ENCODE data around the gene SDHAF2. TPM values are rescaled to one million over a fixed set of nuclear protein-coding genes. Genes with fewer than 3 reads are reported as not detected.
"Not testable (repeated sequence)": the region's sequence is repeated elsewhere in the genome, so short reads cannot be mapped to it uniquely, and the experiment has no call there.

The SDHAF2 gene
- polyA plus RNA-seq (2013, experiment 1 of 2), result 22.2 TPM
- 25.3 TPM for polyA plus RNA-seq (2013, experiment 2 of 2)

GRCh38 chr11:61429691-61430582 is at the start of gene SDHAF2, which contains the start of gene CPSF7:
SDHAF2 (plus strand) TSS chr11:61430124; CDS start chr11:61430147, 23 bp downstream.
CPSF7 (minus strand) TSS chr11:61429975; CDS start chr11:61429235, 740 bp downstream.
- Histone ChIP-seq H3K18ac (ENCODE audit: low read length) (peak within 1 kb of the TSS; percentile 96), H3K36me3 (ENCODE audit: control insufficient read depth, insufficient read depth, low read length) (peaks cover 9% of the 10 kb centered on the region), H4K5ac (ENCODE audit: low read length) (peak within 1 kb of the TSS; percentile 100), H3K4ac (ENCODE audit: low read depth, low read length) (peak within 1 kb of the TSS; percentile 95), H3K4me2 (ENCODE audit: low read length) (peak within 1 kb of the TSS; percentile 98), H2BK120ac (ENCODE audit: low read depth, low read length) (no peak within 1 kb of the TSS), H3K56ac (ENCODE audit: low read length) (peak within 1 kb of the TSS; percentile 100), H2AK5ac (ENCODE audit: low read length) (peak within 1 kb of the TSS; percentile 94), H2BK15ac (replicated peaks; ENCODE audit: low read depth) (no peak within 1 kb of the TSS), H3K79me1 (ENCODE audit: low read length) (peaks cover 16% of the 10 kb centered on the region), H3K79me2 (ENCODE audit: control insufficient read depth, insufficient read depth, low read length) (peaks cover 52% of the 10 kb centered on the region), H2BK5ac (ENCODE audit: low read length) (peak within 1 kb of the TSS; percentile 85), H3K27me3 (ENCODE audit: insufficient read depth, low read length, poor library complexity) (no peaks in the 10 kb centered on the region), H3K23ac (ENCODE audit: low read length) (no peak within 1 kb of the TSS), H3K4me3 (ENCODE audit: low read length) (peak within 1 kb of the TSS; percentile 100), H3K4me1 (ENCODE audit: control insufficient read depth, low read depth, low read length) (no peaks in the 10 kb centered on the region), H3K27ac (ENCODE audit: low read depth, low read length) (peak within 1 kb of the TSS; percentile 99), H4K8ac (ENCODE audit: low read depth, low read length) (peak within 1 kb of the TSS; percentile 100), H3K9ac (ENCODE audit: low read length) (peak within 1 kb of the TSS; percentile 100)
- peak; percentile 98 for DNase-seq
- no CpG with 5 or more reads among the region's 82 CpGs for WGBS (ENCODE audit: extremely low coverage, insufficient coverage, low lambda C conversion rate)

- Histone ChIP-seq H2BK5ac (ENCODE audit: low read length) (no peak overlapping the region), H4K8ac (ENCODE audit: low read depth, low read length) (no peak overlapping the region), H3K79me2 (ENCODE audit: control insufficient read depth, insufficient read depth, low read length) (no peaks in the 10 kb centered on the region), H3K18ac (ENCODE audit: low read length) (no peak overlapping the region), H2AK5ac (ENCODE audit: low read length) (no peak overlapping the region), H3K4me2 (ENCODE audit: low read length) (no peak overlapping the region), H3K4me3 (ENCODE audit: low read length) (no peak overlapping the region), H3K4ac (ENCODE audit: low read depth, low read length) (no peak overlapping the region), H3K27me3 (ENCODE audit: insufficient read depth, low read length, poor library complexity) (no peaks in the 10 kb centered on the region), H4K5ac (ENCODE audit: low read length) (no peak overlapping the region), H3K56ac (ENCODE audit: low read length) (no peak overlapping the region), H3K79me1 (ENCODE audit: low read length) (no peaks in the 10 kb centered on the region), H3K23ac (ENCODE audit: low read length) (no peak overlapping the region), H3K9ac (ENCODE audit: low read length) (no peak overlapping the region), H3K36me3 (ENCODE audit: control insufficient read depth, insufficient read depth, low read length) (no peaks in the 10 kb centered on the region), H2BK120ac (ENCODE audit: low read depth, low read length) (no peak overlapping the region), H3K27ac (ENCODE audit: low read depth, low read length) (no peak overlapping the region), H2BK15ac (replicated peaks; ENCODE audit: low read depth) (no peak overlapping the region), H3K4me1 (ENCODE audit: control insufficient read depth, low read depth, low read length) (no peaks in the 10 kb centered on the region)
- WGBS (ENCODE audit: extremely low coverage, insufficient coverage, low lambda C conversion rate), result 100% methylated on average over 2 of the region's 9 CpGs
- no peak for DNase-seq
These were observed 49.0 kb upstream of the SDHAF2 start for GRCh38 chr11:61380884-61381283.

- not testable (repeated sequence) for H3K27me3 ChIP-seq (ENCODE audit: insufficient read depth, low read length, poor library complexity); H2BK120ac ChIP-seq (ENCODE audit: low read depth, low read length); H3K56ac ChIP-seq (ENCODE audit: low read length); H3K4me2 ChIP-seq (ENCODE audit: low read length); H3K36me3 ChIP-seq (ENCODE audit: control insufficient read depth, insufficient read depth, low read length); H3K18ac ChIP-seq (ENCODE audit: low read length); H3K23ac ChIP-seq (ENCODE audit: low read length); H4K5ac ChIP-seq (ENCODE audit: low read length); H4K8ac ChIP-seq (ENCODE audit: low read depth, low read length); H2BK15ac ChIP-seq (replicated peaks; ENCODE audit: low read depth); H2BK5ac ChIP-seq (ENCODE audit: low read length); H3K4me1 ChIP-seq (ENCODE audit: control insufficient read depth, low read depth, low read length); H3K79me1 ChIP-seq (ENCODE audit: low read length); H3K27ac ChIP-seq (ENCODE audit: low read depth, low read length); H3K79me2 ChIP-seq (ENCODE audit: control insufficient read depth, insufficient read depth, low read length); DNase-seq; H2AK5ac ChIP-seq (ENCODE audit: low read length); H3K4ac ChIP-seq (ENCODE audit: low read depth, low read length); H3K9ac ChIP-seq (ENCODE audit: low read length); H3K4me3 ChIP-seq (ENCODE audit: low read length)
- no CpG with 5 or more reads among the region's 5 CpGs for WGBS (ENCODE audit: extremely low coverage, insufficient coverage, low lambda C conversion rate)
These were observed 46.1 kb upstream of the SDHAF2 start for GRCh38 chr11:61383859-61384258.

GRCh38 chr11:61384271-61385242 is 45.4 kb upstream of the SDHAF2 start:
- no peak overlapping the region for H3K27ac ChIP-seq (ENCODE audit: low read depth, low read length)
- H3K56ac ChIP-seq (ENCODE audit: low read length), result no peak overlapping the region
- WGBS (ENCODE audit: extremely low coverage, insufficient coverage, low lambda C conversion rate), result no CpG with 5 or more reads among the region's 15 CpGs
- H4K5ac ChIP-seq (ENCODE audit: low read length), result no peak overlapping the region
- no peak overlapping the region for H3K9ac ChIP-seq (ENCODE audit: low read length)
- no peak overlapping the region for H3K18ac ChIP-seq (ENCODE audit: low read length)
- H2BK120ac ChIP-seq (ENCODE audit: low read depth, low read length), result no peak overlapping the region
- no peaks in the 10 kb centered on the region for H3K79me1 ChIP-seq (ENCODE audit: low read length)
- H4K8ac ChIP-seq (ENCODE audit: low read depth, low read length), result no peak overlapping the region
- H3K4me3 ChIP-seq (ENCODE audit: low read length), result no peak overlapping the region
- no peak overlapping the region for H3K4me2 ChIP-seq (ENCODE audit: low read length)
- H3K4me1 ChIP-seq (ENCODE audit: control insufficient read depth, low read depth, low read length), result no peaks in the 10 kb centered on the region
- H3K36me3 ChIP-seq (ENCODE audit: control insufficient read depth, insufficient read depth, low read length), result no peaks in the 10 kb centered on the region
- H2BK15ac ChIP-seq (replicated peaks; ENCODE audit: low read depth), result no peak overlapping the region
- no peaks in the 10 kb centered on the region for H3K79me2 ChIP-seq (ENCODE audit: control insufficient read depth, insufficient read depth, low read length)
- no peak overlapping the region for H2BK5ac ChIP-seq (ENCODE audit: low read length)
- no peak overlapping the region for H3K23ac ChIP-seq (ENCODE audit: low read length)
- peak; percentile 70 for DNase-seq
- H3K27me3 ChIP-seq (ENCODE audit: insufficient read depth, low read length, poor library complexity), result no peaks in the 10 kb centered on the region
- H3K4ac ChIP-seq (ENCODE audit: low read depth, low read length), result no peak overlapping the region
- H2AK5ac ChIP-seq (ENCODE audit: low read length), result no peak overlapping the region

- Histone ChIP-seq H3K79me1 (ENCODE audit: low read length) (no peaks in the 10 kb centered on the region), H3K9ac (ENCODE audit: low read length) (no peak overlapping the region), H3K79me2 (ENCODE audit: control insufficient read depth, insufficient read depth, low read length) (no peaks in the 10 kb centered on the region), H4K8ac (ENCODE audit: low read depth, low read length) (no peak overlapping the region), H2AK5ac (ENCODE audit: low read length) (no peak overlapping the region), H3K4ac (ENCODE audit: low read depth, low read length) (no peak overlapping the region), H3K18ac (ENCODE audit: low read length) (no peak overlapping the region), H3K27ac (ENCODE audit: low read depth, low read length) (no peak overlapping the region), H3K36me3 (ENCODE audit: control insufficient read depth, insufficient read depth, low read length) (no peaks in the 10 kb centered on the region), H2BK15ac (replicated peaks; ENCODE audit: low read depth) (no peak overlapping the region), H2BK5ac (ENCODE audit: low read length) (no peak overlapping the region), H3K56ac (ENCODE audit: low read length) (no peak overlapping the region), H4K5ac (ENCODE audit: low read length) (no peak overlapping the region), H3K4me1 (ENCODE audit: control insufficient read depth, low read depth, low read length) (peaks cover 2% of the 10 kb centered on the region), H3K4me2 (ENCODE audit: low read length) (no peak overlapping the region), H3K4me3 (ENCODE audit: low read length) (no peak overlapping the region), H3K27me3 (ENCODE audit: insufficient read depth, low read length, poor library complexity) (no peaks in the 10 kb centered on the region), H3K23ac (ENCODE audit: low read length) (no peak overlapping the region), H2BK120ac (ENCODE audit: low read depth, low read length) (no peak overlapping the region)
- no peak for DNase-seq
- no CpG with 5 or more reads among the region's 1 CpG for WGBS (ENCODE audit: extremely low coverage, insufficient coverage, low lambda C conversion rate)
These were observed 39.8 kb upstream of the SDHAF2 start for GRCh38 chr11:61390161-61390560.

Measured in mesendoderm (in vitro differentiated cells).